ENCODE results near the gene MPPED2. TPM values are rescaled to one million over a fixed set of nuclear protein-coding genes. Genes with fewer than 3 reads are reported as not detected.

MPPED2 gene
- total RNA-seq, 2 donors from 2014 or later = 1.6 to 3.1 TPM

DNA sequence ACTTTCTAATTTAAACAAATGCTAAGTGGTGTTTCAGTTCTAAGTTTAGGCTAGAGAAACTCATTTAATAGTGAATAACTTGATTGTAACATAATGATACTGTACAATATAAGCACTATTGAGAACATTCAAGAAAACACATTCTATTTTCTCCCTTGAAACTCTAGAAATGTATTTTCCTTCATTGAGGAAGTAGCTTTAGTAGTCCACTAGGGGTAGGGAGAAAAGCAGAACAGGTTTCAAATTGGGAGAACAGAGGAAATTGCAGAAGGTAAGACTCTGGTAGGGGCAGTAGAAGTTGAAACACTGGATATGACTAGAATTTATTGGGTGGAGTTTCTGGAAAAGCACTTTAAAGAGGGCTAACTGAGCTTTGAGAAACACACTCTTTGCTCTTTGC is 31.6 kb upstream of the MPPED2 start:
- Histone ChIP-seq H3K27me3 (no peaks in the 10 kb centered on the region), H3K4me1 (no peaks in the 10 kb centered on the region), H3K9me3 (no peaks in the 10 kb centered on the region), H3K4me3 (no peak overlapping the region), H3K36me3 (replicated peaks in 1 of 2; ENCODE audit: insufficient read depth in 1 of 2, low read depth in 2 of 2) (no peaks in the 10 kb centered on the region), H3K27ac (no peak overlapping the region)
- ATAC-seq = no peak
- intact Hi-C loops (cut with DNase I) = no loop called here
- no peak for DNase-seq
- no peak for TF ChIP-seq CTCF (IDR thresholded peaks at IDR 0.05)
- no peak for TF ChIP-seq POLR2A (IDR thresholded peaks at IDR 0.05)

- Histone ChIP-seq H3K27ac (no peak overlapping the region), H3K4me3 (no peak overlapping the region), H3K4me1 (no peaks in the 10 kb centered on the region), H3K9me3 (no peaks in the 10 kb centered on the region), H3K27me3 (no peaks in the 10 kb centered on the region), H3K36me3 (replicated peaks in 1 of 2; ENCODE audit: insufficient read depth in 1 of 2, low read depth in 2 of 2) (no peaks in the 10 kb centered on the region)
- WGBS, 2 donors = 71 to 78% methylated on average over 3 of the region's 3 CpGs
- ATAC-seq (no peak), DNase-seq (no peak)
- intact Hi-C loops (cut with DNase I) = no loop called here
- TF ChIP-seq POLR2A (IDR thresholded peaks at IDR 0.05) (no peak), CTCF (IDR thresholded peaks at IDR 0.05) (no peak)
These were observed 24.5 kb upstream of the MPPED2 start for GRCh38 chr11:30610628-30611027.

- H3K4me3 ChIP-seq = no peak overlapping the region
- intact Hi-C loops (cut with DNase I) = no loop called here
These were observed 22.4 kb upstream of the MPPED2 start for GRCh38 chr11:30608534-30608933.

DNA sequence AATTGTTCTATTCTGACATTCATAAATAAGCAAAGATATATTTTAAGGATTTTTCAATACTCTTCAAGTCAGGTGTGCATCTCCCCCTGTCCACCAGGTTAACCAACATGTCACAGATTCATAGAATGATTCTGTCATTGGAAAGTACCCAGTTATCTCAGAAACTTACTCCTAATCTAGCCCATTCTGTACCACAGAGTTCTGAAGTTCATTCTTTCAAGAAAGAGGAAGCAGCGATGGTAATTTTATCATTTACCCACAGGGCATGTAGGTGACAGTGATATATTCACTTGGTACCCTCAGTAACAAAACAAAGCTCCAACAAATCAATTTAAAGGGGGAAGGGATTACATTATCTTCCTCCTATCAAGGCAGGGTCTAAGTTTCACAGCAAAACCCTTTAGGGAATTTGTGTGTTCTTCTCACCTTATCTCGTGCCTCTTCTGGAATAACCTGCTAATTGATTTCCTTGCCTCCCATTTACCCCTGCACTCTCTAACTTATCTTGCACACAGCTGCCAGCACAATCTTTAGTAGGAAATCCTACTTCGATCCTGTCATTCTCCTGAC is 19.0 kb upstream of the MPPED2 start:
- Histone ChIP-seq H3K9me3 (no peaks in the 10 kb centered on the region), H3K36me3 (replicated peaks in 1 of 2; ENCODE audit: insufficient read depth in 1 of 2, low read depth in 2 of 2) (no peaks in the 10 kb centered on the region), H3K4me3 (no peak overlapping the region), H3K27ac (no peak overlapping the region), H3K27me3 (no peaks in the 10 kb centered on the region), H3K4me1 (no peaks in the 10 kb centered on the region)
- intact Hi-C loops (cut with DNase I) = no loop called here
- 11 to 21% methylated on average over 3 of the region's 3 CpGs for WGBS, 2 donors
- DNase-seq = no peak
- TF ChIP-seq POLR2A (IDR thresholded peaks at IDR 0.05) (no peak), CTCF (IDR thresholded peaks at IDR 0.05) (no peak)
- no peak for ATAC-seq

More at GRCh38 chr11:30608534-30608933, 22.4 kb upstream of the MPPED2 start:
- DNase-seq (no peak), ATAC-seq (no peak)
- Histone ChIP-seq H3K9me3 (no peaks in the 10 kb centered on the region), H3K4me1 (no peaks in the 10 kb centered on the region), H3K36me3 (replicated peaks in 1 of 2; ENCODE audit: insufficient read depth in 1 of 2, low read depth in 2 of 2) (no peaks in the 10 kb centered on the region), H3K27me3 (no peaks in the 10 kb centered on the region), H3K27ac (no peak overlapping the region)
- TF ChIP-seq POLR2A (IDR thresholded peaks at IDR 0.05) (no peak), CTCF (IDR thresholded peaks at IDR 0.05) (no peak)

DNA sequence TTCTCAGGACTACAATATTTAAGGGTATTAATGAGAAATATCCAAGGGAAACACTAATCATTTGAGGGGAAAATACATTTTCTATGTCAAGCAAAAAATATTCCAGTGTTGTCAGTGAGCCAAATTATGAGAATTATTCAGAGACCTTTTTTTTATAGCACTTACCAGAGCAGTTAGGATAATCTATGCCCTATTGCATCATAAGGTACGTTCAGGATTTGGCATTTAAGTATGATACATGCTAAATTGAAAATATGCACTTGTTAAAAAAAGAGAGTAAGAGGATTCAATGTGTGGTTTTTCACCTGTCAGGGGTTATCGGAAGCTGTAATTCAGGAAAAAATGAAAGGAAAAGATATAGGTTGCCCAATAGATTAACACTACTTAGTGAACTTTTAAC is 17.2 kb upstream of the MPPED2 start:
- DNase-seq (no peak), ATAC-seq (no peak)
- no peaks in the 10 kb centered on the region for H3K27me3 ChIP-seq
- no peaks in the 10 kb centered on the region for H3K4me1 ChIP-seq
- TF ChIP-seq POLR2A (IDR thresholded peaks at IDR 0.05) (no peak), CTCF (IDR thresholded peaks at IDR 0.05) (no peak)
- H3K27ac ChIP-seq = no peak overlapping the region
- intact Hi-C loops (cut with DNase I) = no loop called here
- H3K9me3 ChIP-seq = no peaks in the 10 kb centered on the region
- no peak overlapping the region for H3K4me3 ChIP-seq
- H3K36me3 ChIP-seq (replicated peaks in 1 of 2; ENCODE audit: insufficient read depth in 1 of 2, low read depth in 2 of 2) = no peaks in the 10 kb centered on the region
- 43 to 52% methylated on average over 2 of the region's 2 CpGs for WGBS, 2 donors
